ENCODE data around the gene THAP7.
"Not testable (repeated sequence)": the region's sequence is repeated elsewhere in the genome, so short reads cannot be mapped to it uniquely, and the experiment has no call there.

Gene THAP7

GRCh38 chr22:21001601-21002325, at the start of gene THAP7:
Gene THAP7, minus strand, starts transcription at chr22:21002118. Its CDS starts 207 bp downstream, at chr22:21001911.
- peak; percentile 93 for DNase-seq

- no peak for DNase-seq
These were observed 49.4 kb upstream of the THAP7 start for GRCh38 chr22:21051145-21051830.

GRCh38 chr22:21048965-21049364, 47.0 kb upstream of the THAP7 start:
- not testable (repeated sequence) for DNase-seq

DNA sequence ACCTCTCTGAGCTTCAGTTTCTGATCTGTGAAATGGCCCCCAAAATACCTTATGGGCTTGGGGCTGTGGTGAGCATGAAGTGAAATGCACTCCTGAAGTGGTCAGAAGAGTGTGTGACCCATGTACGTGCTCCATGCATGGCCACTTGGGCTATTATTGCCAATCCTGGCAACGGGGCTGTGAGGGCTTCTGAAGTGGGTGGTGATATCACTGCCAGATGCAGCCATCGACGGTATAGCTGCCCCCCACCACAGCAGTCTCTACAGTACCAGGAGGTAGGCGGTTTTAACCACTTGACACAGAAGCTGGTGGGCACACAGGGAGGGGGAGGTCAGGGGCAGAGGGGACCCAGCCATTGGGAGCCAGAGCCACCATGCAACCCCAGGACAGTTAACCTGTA, 46.5 kb upstream of the THAP7 start:
- DNase-seq, result not testable (repeated sequence)

DNA sequence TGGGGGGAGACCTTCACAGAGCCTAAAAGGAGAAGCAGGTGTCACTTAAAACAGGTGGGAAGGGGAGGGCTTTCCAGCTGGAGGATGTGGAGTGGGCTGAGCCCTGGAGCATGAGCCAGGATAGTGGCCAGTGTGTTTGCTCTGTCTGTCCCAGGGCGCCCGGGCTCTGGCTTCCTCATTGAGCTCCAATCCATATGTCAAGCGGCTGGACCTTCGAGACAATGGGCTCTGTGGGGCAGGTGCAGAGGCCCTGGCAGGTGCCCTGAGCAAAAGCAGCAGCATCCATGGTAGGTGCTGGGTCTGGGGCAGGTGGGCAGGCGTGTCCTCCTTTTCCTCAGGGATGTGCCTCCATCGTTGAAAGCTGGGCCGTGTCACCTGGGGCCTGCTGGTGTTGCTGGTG, 45.8 kb upstream of the THAP7 start:
- no peak for DNase-seq

GRCh38 chr22:21047035-21047661, 45.2 kb upstream of the THAP7 start:
- no peak for DNase-seq

- peak; percentile 87 for DNase-seq
These were observed 43.8 kb upstream of the THAP7 start, which contains the start of gene LRRC74B for GRCh38 chr22:21045585-21046294. Gene LRRC74B, plus strand, starts transcription at chr22:21045946. Its CDS starts 41 bp downstream, at chr22:21045987.

GRCh38 chr22:21044931-21045584, 43.1 kb upstream of the THAP7 start:
- DNase-seq, result peak; percentile 79

- no peak for DNase-seq
These were observed 42.1 kb upstream of the THAP7 start for GRCh38 chr22:21043860-21044535.

DNA sequence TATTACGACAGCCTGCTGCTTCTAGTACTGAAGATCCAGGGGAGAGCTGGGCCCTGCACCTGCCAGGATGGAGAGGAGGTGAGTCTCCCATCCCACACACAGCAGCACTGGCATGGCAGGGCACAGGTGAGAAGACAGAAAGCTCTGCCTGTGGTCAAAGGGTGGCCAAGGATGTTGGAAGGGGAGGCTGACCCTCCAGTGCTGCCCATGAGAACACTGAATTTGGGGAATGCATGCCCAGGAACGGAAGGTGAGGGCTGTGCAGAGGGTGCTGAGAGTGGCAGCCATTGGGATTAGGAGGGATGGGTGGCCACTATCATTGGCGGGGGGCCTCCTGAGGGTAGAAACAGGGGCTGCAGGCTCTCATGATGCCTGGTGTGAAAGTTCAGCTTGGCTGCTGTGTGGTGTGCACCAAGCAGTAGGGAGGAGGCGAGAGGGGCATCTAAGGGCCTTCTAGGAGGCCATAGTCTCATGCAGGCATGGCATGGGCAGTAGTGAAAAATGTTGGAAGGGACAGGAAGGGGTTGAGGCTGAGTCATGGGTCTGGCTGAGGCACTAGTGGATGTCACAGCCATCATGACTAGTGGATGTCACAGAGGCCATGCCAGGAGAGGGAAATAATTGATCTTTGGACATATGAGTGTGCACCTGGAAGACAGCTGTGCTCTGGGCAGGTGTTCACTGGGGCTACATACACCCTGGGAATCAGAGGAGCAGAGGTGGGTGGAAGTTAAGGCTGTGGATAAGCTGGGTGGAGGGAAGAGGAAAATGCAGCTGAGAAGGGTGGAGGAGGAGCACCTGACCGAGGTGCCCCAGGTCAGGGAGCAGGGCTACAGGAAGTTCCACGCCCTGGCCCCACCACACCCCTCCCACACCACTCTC, 41.3 kb upstream of the THAP7 start:
- no peak for DNase-seq

DNA sequence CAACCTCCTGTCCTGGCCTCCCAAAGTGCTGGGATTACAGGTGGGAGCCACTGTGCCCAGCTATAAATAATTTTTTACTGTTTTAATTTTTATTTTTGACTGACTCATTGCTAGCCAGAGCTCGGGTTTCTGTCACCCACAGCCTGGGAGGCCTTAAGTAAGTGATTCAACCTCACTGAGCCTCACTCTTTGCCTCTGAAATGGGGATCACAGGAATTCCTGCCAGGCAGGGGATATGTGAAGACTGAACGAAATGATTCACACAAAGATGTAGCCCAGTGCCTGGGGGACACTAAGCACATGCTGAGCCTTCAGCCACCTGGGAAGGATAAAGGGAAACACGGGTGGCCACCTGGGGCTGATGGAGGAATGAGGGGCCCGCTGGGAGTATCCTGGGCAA, 40.0 kb upstream of the THAP7 start:
- DNase-seq, result no peak

GRCh38 chr22:21039158-21039557, 37.2 kb upstream of the THAP7 start:
- not testable (repeated sequence) for DNase-seq

DNA sequence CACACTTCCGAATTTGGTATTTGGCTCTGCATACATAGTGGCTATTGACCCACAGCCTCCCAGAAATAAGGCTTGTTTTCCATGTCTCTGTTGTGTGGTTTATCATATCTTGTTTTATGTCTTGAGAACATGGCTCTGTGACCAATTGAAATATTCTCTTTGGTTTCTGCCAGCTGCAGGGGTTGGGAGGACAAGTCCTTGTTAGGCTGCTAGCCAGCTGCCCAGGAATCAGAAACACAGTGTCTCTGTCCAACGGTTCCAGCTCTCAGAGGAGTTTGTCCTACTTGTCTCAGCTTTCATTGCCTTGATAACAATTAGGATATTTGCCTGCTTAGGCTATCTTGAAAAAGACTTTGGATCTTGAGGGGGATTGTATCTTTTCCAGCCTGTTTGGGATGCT, 36.5 kb upstream of the THAP7 start:
- no peak for DNase-seq

DNA sequence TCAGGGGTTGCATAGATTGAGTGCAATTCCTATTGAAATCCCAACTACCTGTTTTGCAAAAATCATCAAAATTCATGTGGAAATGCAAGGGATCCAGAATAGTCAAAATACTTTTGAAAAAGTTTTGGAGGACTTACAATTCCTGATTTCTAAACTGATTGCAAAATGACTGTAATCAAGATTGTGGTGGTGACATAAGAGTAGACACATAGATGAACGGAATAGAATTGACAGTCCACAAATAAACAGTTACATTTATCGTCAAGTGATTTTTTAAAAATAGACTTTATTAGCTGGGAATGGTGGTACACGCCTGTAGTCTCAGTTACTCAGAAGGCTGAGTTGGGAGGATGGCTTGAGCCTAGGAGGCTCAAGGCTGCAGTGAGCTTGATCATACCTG, 33.1 kb upstream of the THAP7 start:
- no peak for DNase-seq

DNA sequence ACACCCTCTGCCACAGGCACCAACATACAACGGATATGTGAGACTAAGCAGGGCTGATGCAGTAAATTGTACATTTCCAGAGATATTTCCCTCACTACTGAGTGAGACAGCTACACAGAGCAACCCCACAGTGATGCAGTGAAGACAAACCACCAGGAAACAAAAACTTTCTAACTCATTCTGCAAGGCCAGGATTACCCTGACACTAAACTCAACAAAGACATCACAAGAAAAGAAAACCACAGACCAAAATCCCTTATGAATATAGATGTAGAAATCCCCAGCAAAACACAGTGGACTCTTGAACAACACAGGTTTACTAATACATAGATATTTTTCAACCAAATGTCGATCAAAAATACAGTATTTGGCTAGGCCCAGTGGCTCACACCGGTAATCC, 32.0 kb upstream of the THAP7 start:
- DNase-seq, result no peak

DNA sequence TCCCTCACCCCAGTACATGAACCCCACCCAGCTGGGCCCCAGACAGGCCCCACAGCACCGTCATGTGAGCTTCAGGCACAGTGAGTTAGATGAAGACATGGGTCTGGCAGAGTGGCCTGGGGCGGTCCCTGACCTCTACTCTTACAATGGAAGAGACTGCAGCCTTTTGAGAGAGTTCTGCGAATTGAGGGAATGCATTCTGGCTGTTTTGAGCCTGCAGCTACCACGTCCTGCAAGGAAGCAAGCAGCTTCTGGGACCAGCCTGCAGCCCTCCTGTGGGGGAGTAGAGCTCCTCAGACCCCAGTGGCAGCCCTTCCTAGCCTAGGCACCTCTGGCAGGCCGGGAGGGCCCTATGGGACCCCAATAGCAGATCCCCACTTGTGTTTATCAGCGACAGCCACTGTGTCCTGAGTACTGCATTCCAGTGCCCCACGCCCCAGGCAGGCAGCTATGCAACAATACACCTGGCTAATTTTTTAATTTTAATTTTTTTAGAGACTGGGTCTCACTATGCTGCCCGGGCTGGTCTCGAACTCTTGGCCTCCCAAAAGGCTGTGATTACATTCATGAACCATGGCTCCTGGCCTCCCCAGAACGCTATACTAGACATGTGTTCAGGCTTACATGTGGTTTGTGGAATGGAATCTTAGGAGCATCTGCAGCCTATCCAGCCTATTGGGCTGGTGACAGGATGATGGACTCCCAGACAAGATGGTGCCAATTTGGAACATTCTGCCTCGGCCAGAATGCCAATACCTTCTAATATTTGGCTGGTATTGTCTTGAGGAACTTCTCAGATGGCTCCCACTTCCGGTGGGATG, 31.2 kb upstream of the THAP7 start:
- DNase-seq, result no peak

- DNase-seq, result no peak
These were observed 30.3 kb upstream of the THAP7 start, which contains the start of gene SLC7A4 for GRCh38 chr22:21032037-21032867. Gene SLC7A4, minus strand, starts transcription at chr22:21032561. Its CDS starts 749 bp downstream, at chr22:21031812.

- DNase-seq, result no peak
These were observed 29.7 kb upstream of the THAP7 start for GRCh38 chr22:21031545-21032036.

Data from MV-4-11 (cell line).